ENCODE data around the gene PHC3. TPM values are rescaled to one million over a fixed set of nuclear protein-coding genes. Genes with fewer than 3 reads are reported as not detected.
A peak's percentile ranks its signal among the peaks of the same experiment; 100 is the strongest.
"Not testable (repeated sequence)": the region's sequence is repeated elsewhere in the genome, so short reads cannot be mapped to it uniquely, and the experiment has no call there.

PHC3 gene
- total RNA-seq, 6 donors from 2014 or later, result 50.7 to 182 (median 76.3) TPM

DNA sequence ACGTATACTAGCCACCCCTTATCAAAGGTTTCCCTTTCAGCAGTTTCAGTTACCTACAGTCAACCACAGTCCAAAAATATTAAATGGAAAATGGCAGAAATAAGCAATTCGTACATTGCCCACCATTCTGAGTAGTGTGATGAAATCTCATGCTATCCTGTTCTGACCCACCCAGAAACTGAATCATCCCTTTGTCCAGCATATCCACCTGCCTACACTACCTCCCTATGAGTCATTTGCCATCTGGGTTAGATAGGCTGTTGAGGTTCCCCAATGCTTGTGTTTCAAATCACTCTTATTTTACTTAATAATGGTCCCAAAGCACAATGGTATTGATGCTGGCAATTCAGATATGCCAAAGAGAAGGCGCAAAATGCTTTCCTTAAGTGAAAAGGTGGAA is 15.3 kb upstream of the PHC3 start:
- DNase-seq (no peak), ATAC-seq (ENCODE audit: low FRiP score in 2 of 2) (no peak)
- 91 to 94% methylated on average over 3 of the region's 3 CpGs for WGBS, 2 donors
- Histone ChIP-seq H3K36me3 (no peaks in the 10 kb centered on the region), H3K9me3 (no peaks in the 10 kb centered on the region), H3K4me1 (no peaks in the 10 kb centered on the region), H3K27ac (no peak overlapping the region), H3K27me3 (no peaks in the 10 kb centered on the region), H3K4me3 (no peak overlapping the region)
- TF ChIP-seq EP300 (IDR thresholded peaks at IDR 0.05), result no peak

- DNase-seq; H3K27ac ChIP-seq; H3K27me3 ChIP-seq; H3K4me3 ChIP-seq; H3K4me1 ChIP-seq; H3K9me3 ChIP-seq; H3K36me3 ChIP-seq; ATAC-seq (ENCODE audit: low FRiP score in 2 of 2): not testable (repeated sequence)
- whole genome bisulfite sequencing, 2 donors, result 78 to 80% methylated on average over 3 of the region's 3 CpGs
Measured at GRCh38 chr3:170195759-170196158, 14.2 kb upstream of the PHC3 start.

- no peak for TF ChIP-seq POLR2AphosphoS5 (IDR thresholded peaks at IDR 0.05)
- TF ChIP-seq, protein P1, sequence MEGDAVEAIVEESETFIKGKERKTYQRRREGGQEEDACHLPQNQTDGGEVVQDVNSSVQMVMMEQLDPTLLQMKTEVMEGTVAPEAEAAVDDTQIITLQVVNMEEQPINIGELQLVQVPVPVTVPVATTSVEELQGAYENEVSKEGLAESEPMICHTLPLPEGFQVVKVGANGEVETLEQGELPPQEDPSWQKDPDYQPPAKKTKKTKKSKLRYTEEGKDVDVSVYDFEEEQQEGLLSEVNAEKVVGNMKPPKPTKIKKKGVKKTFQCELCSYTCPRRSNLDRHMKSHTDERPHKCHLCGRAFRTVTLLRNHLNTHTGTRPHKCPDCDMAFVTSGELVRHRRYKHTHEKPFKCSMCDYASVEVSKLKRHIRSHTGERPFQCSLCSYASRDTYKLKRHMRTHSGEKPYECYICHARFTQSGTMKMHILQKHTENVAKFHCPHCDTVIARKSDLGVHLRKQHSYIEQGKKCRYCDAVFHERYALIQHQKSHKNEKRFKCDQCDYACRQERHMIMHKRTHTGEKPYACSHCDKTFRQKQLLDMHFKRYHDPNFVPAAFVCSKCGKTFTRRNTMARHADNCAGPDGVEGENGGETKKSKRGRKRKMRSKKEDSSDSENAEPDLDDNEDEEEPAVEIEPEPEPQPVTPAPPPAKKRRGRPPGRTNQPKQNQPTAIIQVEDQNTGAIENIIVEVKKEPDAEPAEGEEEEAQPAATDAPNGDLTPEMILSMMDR (IDR thresholded peaks at IDR 0.05), result peak in 1 of 6 experiments; percentile 8
- 81 to 88% methylated on average over 4 of the region's 4 CpGs for WGBS, 2 donors
- Histone ChIP-seq H3K4me3 (no peak overlapping the region), H3K36me3 (no peaks in the 10 kb centered on the region), H3K9me3 (no peaks in the 10 kb centered on the region), H3K27me3 (no peaks in the 10 kb centered on the region), H3K27ac (no peak overlapping the region), H3K4me1 (peaks cover 0 to 11% (median 4%) of the 10 kb centered on the region in 4 donors)
- peak; percentile 43 to 54 for ATAC-seq (ENCODE audit: low FRiP score in 2 of 2)
- no peak for DNase-seq
Measured at GRCh38 chr3:170189398-170190256, 8.1 kb upstream of the PHC3 start.

GRCh38 chr3:170180079-170180907 is 1.2 kb downstream of the PHC3 start:
- DNase-seq (peak in 1 of 2 donors; percentile 38), ATAC-seq (ENCODE audit: low FRiP score in 2 of 2) (peak; percentile 16 to 29)
- peak overlapping the region; percentile 99 to 100 (median 100) for H3K27ac ChIP-seq
- 8 to 10% methylated on average over 16 of the region's 16 CpGs for WGBS, 2 donors
- H3K4me3 ChIP-seq, result peak overlapping the region; percentile 85 to 99 (median 94)
- no peak for TF ChIP-seq EP300 (IDR thresholded peaks at IDR 0.05)
- TF ChIP-seq, protein P1 (IDR thresholded peaks at IDR 0.05), result no peak
- TF ChIP-seq POLR2AphosphoS5 (IDR thresholded peaks at IDR 0.05), result no peak
- TF ChIP-seq POLR2A (IDR thresholded peaks at IDR 0.05), result no peak
- peaks cover 18 to 26% (median 23%) of the 10 kb centered on the region in 4 donors for H3K4me1 ChIP-seq
- H3K36me3 ChIP-seq, result peaks cover 8 to 34% (median 27%) of the 10 kb centered on the region in 4 donors
- H3K9me3 ChIP-seq, result no peaks in the 10 kb centered on the region
- H3K27me3 ChIP-seq, result no peaks in the 10 kb centered on the region

GRCh38 chr3:170179432-170179831 is 2.1 kb downstream of the PHC3 start:
- TF ChIP-seq, protein P1 (IDR thresholded peaks at IDR 0.05), result no peak
- TF ChIP-seq POLR2A (IDR thresholded peaks at IDR 0.05) (no peak), POLR2AphosphoS5 (IDR thresholded peaks at IDR 0.05) (no peak)
- Histone ChIP-seq H3K27ac (peak overlapping the region in 2 of 4 donors; percentile 99 to 100), H3K27me3 (no peaks in the 10 kb centered on the region), H3K4me1 (peaks cover 18 to 29% (median 23%) of the 10 kb centered on the region in 4 donors), H3K36me3 (peaks cover 8 to 43% (median 33%) of the 10 kb centered on the region in 4 donors), H3K4me3 (peak overlapping the region in 3 of 4 donors; percentile 93 to 99 (median 94)), H3K9me3 (no peaks in the 10 kb centered on the region)
- DNase-seq, result no peak
- no peak for ATAC-seq (ENCODE audit: low FRiP score in 2 of 2)
- WGBS, 2 donors, result 12 to 40% methylated on average over 1 of the region's 1 CpG
